GM12878 (cell line): Measurements from ENCODE around the gene ERLEC1. TPM values are rescaled to one million over a fixed set of nuclear protein-coding genes. Genes with fewer than 3 reads are reported as not detected.

Experiments
- EP300 ChIP-seq, 2 experiments: fragments of 150-350 bp in 1 of 2; IDR thresholded peaks; 2 replicates each; pipeline ENCODE4 v1.6.1; 2011 to 2012; ENCODE audit warnings: low read depth in 2 of 2, low read length in 2 of 2, borderline replicate concordance in 1 of 2, improper control_type of control experiment in 1 of 2, inconsistent platforms in 1 of 2; ENCODE audit not compliant: control insufficient read depth in 1 of 2
- EZH2 ChIP-seq: IDR thresholded peaks from 2 replicates; pipeline ENCODE4 v1.6.1; 2012; ENCODE audit warnings: low read depth, mild to moderate bottlenecking, control low read depth, inconsistent platforms, low read length, borderline replicate concordance; ENCODE audit not compliant: control insufficient read depth
- HDAC6 ChIP-seq: fragments of 200-600 bp; sonication (generic); IDR thresholded peaks from one replicate; pipeline ENCODE4 v1.8.0; 2017; ENCODE audit warnings: antibody characterized with exemption; ENCODE audit not compliant: unreplicated experiment
- JUND ChIP-seq: IDR thresholded peaks from 2 replicates; pipeline ENCODE4 v1.6.1; 2012; ENCODE audit warnings: low read depth, mild to moderate bottlenecking, low read length, improper control_type of control experiment, moderate library complexity
- LARP7 ChIP-seq: fragments of 450-650 bp; IDR thresholded peaks from 2 replicates; pipeline ENCODE4 v1.6.1; 2017; ENCODE audit warnings: mild to moderate bottlenecking
- MEF2A ChIP-seq: IDR thresholded peaks from 2 replicates; pipeline ENCODE4 v1.6.1; 2011; ENCODE audit warnings: low read depth, mild to moderate bottlenecking, low read length, moderate library complexity; ENCODE audit not compliant: insufficient read depth
- MEF2B ChIP-seq: fragments of 450-650 bp; IDR thresholded peaks from 2 replicates; pipeline ENCODE4 v1.6.1; 2018; ENCODE audit warnings: mild to moderate bottlenecking, moderate library complexity; ENCODE audit not compliant: partially characterized antibody, poor library complexity, severe bottlenecking
- polyA plus RNA-seq, 11 experiments: library from polyadenylated mRNA; depleted of rRNA in 4 of 11; unstranded in 6 of 11; stranded (reverse) in 5 of 11; fragments of >200 nt; fragmentation: Nextera tagmentation in 4 of 11; fragmentation: Illumina TruSeq in 1 of 11; extraction: Ambion mirVana in 4 of 11; extraction: Trizol in 1 of 11; gene quantifications; 1 replicate in 1 of 11; 2 replicates in 10 of 11; pipeline versions ENCODE4 v1.2.1 to v1.2.3, GENCODE V29; 2011 to 2016; ENCODE audit warnings: inconsistent platforms in 2 of 11, missing spikeins in 2 of 11, low read depth in 1 of 11
- total RNA-seq, 4 experiments: library from RNA; depleted of rRNA in 3 of 4; stranded (reverse); fragments of >200 nt in 3 of 4; fragmentation: Illumina TruSeq in 1 of 4; extraction: Trizol in 1 of 4; gene quantifications; 2 replicates each; pipeline versions ENCODE4 v1.2.1 to v1.2.3, GENCODE V29; 2013 to 2021
- TF ChIP-seq, protein P1 (sequence below): IDR thresholded peaks from 2 replicates; pipeline ENCODE4 v1.6.1; 2011; ENCODE audit warnings: low read depth, mild to moderate bottlenecking, low read length, moderate library complexity, borderline replicate concordance; ENCODE audit errors: extremely low read depth
- TF ChIP-seq, protein P2 (sequence below): fragments of 150-350 bp; IDR thresholded peaks from 2 replicates; pipeline ENCODE4 v1.6.1; 2014; ENCODE audit warnings: mild to moderate bottlenecking, low read depth, low read length

The ERLEC1 gene
- total and polyA plus RNA-seq, 10 of the 15 experiments (the other 5 are each of a cell fraction or from before 2014, with no cell fraction given) = 14.1 to 52.2 (median 30.0) TPM

DNA sequence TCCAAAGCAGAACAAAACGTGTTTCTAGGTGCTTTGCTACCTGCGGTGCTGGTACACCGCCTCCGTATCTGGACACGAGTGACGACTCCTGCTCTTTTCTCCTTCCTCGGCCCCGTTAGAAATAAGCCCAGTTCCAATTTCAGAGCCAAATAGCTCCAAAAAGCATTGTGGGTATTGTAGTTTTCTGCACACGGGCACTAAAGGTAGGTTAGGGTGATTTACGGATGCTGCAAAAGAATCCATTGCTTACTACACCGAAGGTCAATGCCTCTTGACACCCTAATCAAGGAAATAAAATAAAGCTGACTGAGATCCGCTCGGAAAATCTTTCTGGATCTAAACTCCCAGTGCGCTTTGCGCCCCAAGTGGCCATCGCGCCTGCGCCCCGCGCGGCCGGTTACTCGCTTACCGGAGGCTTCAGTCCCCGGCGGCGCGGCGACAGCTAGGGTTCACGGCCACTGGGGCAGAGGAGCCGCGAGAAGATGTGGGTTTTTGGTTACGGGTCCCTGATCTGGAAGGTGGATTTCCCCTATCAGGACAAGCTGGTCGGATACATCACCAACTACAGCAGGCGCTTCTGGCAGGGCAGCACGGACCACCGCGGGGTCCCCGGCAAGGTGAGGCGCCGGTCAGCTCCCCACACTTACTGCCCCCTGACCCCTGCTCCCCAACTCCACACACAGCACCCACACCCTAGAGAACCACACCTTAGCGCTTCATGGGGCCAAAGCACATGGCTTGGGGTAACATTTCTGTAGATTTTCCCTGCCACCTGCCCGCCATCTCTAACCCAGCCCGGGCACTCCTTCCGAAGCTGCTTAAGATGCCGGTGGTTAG is 19.2 kb upstream of the ERLEC1 start, which contains the start of gene CHAC2 (continued):
- TF ChIP-seq MEF2A (no peak), EZH2 (no peak), MEF2B (no peak), JUND (no peak), LARP7 (no peak), HDAC6 (no peak), EP300 (IDR thresholded peaks at IDR 0.05; ENCODE audit: borderline replicate concordance in 1 of 2, control insufficient read depth in 1 of 2, low read depth in 2 of 2, low read length in 2 of 2) (no peak)
- TF ChIP-seq, protein P1, sequence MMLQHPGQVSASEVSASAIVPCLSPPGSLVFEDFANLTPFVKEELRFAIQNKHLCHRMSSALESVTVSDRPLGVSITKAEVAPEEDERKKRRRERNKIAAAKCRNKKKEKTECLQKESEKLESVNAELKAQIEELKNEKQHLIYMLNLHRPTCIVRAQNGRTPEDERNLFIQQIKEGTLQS = no peak
- TF ChIP-seq, protein P2, sequence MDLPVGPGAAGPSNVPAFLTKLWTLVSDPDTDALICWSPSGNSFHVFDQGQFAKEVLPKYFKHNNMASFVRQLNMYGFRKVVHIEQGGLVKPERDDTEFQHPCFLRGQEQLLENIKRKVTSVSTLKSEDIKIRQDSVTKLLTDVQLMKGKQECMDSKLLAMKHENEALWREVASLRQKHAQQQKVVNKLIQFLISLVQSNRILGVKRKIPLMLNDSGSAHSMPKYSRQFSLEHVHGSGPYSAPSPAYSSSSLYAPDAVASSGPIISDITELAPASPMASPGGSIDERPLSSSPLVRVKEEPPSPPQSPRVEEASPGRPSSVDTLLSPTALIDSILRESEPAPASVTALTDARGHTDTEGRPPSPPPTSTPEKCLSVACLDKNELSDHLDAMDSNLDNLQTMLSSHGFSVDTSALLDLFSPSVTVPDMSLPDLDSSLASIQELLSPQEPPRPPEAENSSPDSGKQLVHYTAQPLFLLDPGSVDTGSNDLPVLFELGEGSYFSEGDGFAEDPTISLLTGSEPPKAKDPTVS = no peak
